RPMI8226 (cell line): ENCODE measurements around the gene CMTM8.
"Not testable (repeated sequence)": the region's sequence is repeated elsewhere in the genome, so short reads cannot be mapped to it uniquely, and the experiment has no call there.

Experiments
- DNase-seq: peaks from one replicate; pipeline ENCODE4 v3.0.0-alpha.2; 2015

The CMTM8 gene

DNA sequence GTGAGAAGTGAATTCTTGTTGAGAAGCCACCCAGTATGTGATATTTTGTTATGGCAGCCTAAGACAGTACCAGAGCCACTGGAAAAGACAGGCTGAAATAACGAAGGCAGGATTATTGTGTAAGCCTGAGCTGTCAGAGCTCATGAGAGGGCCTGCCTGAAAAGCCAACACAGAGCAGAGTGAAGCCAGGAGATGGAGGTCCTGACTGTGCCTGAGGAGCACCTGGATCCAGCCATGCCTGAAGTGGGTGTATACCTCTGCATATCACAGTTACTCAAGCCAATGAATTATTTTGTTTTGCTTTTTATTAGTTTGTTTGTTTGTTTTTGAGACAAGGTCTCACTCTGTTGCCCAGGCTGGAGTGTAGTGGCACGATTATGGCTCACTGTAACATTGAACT is 149.0 kb downstream of the CMTM8 start:
- DNase-seq: no peak

DNA sequence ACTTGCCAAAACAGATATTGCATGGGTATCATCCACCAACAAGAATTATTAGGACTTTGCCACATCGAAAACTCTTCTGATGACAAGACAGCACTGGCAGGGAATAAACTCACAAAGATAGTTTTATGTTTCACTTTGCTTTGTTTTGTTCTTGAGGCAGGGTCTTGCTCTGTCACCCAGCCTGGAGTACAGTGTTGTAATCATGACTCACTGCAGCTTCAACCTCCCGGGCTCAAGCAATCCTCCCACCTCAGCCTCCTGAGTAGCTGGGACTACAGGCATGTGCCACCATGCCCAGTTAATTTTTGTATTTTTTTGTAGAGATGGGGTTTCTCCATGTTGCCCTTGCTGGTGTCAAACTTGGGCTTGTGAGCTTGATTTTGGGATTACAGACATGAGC is 151.1 kb downstream of the CMTM8 start:
- not testable (repeated sequence) for DNase-seq

DNA sequence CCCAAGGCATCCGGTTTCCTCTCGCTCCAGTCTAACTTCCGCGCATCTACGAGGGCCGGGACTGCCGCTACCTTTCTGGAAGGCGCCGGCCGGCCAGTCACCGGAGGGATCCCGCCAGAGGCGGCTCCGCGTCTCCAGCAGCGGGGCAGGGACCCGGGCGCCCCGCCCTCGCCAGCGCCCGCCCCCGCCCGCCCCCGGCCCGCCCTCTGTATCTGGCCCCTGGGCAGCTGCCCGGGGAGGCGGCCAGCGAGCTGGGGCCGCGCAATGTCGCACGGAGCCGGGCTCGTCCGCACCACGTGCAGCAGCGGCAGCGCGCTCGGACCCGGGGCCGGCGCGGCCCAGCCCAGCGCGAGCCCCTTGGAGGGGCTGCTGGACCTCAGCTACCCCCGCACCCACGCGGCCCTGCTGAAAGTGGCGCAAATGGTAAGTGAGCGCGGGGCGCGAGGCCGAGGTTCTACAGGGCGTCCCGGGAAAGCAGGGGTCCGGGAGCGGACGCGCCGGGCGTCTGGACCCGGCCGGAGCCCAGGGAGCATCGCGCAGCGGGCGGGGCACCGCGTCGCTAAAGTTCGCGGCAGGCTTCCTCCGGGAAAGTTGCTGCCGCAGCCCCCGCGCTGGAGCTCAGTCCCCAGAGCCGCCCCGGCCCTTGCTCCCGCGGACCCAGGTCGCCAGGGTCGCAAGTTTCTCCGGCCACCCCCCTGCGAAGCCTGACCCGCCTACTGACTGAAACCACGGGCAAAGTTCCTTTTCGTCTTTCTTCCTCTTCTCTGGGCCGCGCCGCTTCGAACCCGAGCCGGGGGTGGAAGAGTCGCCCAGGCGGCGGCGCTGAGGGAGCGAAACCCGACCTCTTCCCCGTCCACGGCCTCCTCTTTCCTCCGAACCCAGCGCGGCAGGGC is 153.4 kb downstream of the CMTM8 start, which contains the start of gene CMTM7:
Gene CMTM7 (plus strand): TSS at position 211 of the 893 bp plus-strand sequence. CDS start 54 bp downstream, at position 265.
- peak; percentile 82 for DNase-seq

DNA sequence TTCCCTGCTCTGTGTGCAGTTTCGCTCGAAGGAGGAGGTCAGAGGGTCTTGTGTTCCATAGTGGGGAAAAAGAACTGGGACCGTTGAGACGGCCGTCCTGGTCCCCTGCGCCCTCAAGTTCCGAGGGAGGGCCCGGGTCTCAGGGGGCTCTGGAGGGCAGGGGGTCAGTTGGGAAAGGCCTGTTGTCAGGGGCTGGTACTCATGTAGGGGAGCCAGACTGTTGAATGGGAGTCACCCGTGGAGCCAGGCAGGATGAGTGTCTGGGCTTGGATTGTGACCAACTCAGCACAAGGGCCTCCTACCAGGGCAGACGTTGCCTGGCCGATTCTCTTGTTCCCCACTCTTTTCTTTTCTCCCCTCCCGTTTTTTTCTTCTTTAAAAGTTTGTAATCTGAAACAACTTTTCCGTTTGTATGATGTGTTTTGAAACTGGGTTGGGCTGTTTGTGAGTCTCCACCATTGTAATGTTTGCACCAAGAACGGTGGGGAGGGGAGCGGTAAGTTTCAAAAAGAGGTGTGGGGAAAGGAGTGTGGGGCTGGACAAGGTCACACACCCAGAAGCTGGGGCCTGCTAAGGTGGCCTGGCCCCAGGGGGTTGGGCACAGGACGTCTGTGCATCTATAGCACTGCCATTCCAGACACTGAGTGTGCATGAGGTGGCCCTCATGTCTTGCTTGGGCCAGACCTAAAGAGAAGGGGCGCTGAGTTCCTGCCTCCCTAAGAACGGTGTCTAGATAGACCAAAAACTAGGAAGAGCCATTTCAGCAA is 154.2 kb downstream of the CMTM8 start:
- DNase-seq: peak; percentile 44

GRCh38 chr3:32395496-32395895 is 157.0 kb downstream of the CMTM8 start:
- no peak for DNase-seq

DNA sequence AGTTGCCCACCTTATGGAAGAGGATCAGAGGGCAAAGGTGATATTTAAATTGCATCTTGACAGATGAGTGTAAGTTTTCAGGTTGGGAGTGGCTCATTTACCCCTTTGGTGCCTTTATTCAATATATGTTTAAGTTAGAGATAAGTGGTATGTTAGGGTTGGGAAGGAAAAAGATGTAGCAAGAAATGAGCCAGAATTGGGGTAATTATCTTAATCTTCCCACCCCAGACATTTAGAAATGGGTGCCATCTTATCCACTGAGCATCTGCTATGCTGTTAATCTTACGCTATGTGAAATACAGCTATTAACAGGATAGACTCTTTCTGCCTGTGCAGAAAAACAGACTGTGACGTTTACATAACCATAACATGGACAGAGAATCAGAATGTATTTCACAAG is 159.5 kb downstream of the CMTM8 start:
- no peak for DNase-seq

- no peak for DNase-seq
Measured at GRCh38 chr3:32398531-32398930, 160.1 kb downstream of the CMTM8 start.

DNA sequence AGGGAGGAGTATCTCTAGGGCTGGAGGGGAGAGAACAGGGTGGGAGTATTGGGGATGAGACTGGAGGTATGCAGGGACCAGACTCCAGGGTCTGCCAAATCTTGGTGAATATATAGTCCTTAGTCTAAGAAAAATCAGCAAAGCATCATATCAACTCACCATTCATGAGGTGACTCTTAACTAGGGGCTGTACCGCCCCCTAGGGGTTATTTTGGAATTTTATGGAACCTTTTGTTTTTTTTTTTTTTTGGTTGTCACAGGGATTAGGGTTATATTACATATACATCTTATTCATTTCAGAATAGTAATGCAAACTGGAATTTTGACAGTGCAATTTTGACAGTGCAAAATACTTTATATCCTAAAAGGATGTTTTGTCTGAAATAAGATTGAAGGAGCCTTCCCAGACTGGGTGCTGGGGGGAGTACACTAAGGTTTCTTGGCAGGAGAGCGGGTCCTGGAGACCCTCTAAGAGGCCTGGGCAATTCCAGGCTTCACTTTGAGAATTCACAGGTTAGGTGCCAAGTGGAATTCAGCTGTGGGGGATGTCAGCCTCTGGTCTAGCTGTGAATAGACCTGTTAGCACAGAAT is 160.6 kb downstream of the CMTM8 start:
- peak; percentile 79 for DNase-seq

DNA sequence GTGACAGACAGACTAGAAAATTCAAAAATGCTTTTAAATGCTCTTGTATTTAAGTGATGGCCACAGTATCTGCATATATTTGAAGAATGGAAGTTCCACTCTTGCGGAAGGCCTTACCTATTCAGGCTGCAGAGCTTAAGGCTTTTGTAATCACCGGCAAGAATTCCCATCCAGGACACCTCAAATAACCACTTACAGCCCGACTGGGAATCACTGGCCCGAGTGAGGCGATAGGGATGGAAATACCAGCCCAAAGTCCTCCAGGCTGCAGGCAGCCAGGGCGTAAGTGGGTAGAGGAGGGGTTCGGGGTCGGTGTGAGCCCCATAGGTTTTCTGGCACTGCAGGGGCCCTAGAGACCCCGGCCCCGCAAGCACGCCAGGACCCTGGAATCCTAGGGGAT is 162.6 kb downstream of the CMTM8 start:
- DNase-seq: no peak

DNA sequence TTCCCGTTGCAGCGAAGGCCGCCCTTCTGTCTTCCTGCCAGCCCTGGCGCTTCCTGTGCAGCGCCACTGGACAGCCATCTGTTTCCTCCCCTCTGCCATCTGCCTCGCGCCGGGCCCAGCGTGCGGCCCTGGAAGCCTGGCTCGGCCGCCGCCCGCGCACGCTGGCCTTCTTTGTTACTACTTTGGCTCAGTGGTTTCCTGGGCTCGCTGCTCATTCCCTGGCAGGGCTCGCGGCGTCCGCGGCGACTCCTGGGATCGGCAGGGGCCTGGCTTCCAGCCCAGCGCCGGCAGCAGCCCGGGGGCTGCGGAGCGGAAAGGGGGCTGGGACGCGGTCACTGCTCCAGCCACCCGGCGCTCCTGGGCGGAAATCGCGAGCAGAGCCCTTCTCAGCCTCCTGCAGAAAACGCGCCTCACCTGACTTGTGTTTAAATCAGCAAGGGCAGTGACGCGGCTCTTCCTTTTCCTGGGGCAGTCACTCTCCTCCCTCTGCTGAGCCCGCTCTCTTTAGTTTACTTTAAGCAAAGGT is 163.1 kb downstream of the CMTM8 start:
- DNase-seq: peak; percentile 84

- no peak for DNase-seq
Measured at GRCh38 chr3:32403663-32404062, 165.2 kb downstream of the CMTM8 start.

GRCh38 chr3:32404714-32405113 is 166.2 kb downstream of the CMTM8 start:
- no peak for DNase-seq

- DNase-seq: no peak
Measured at GRCh38 chr3:32405155-32405554, 166.7 kb downstream of the CMTM8 start.

DNA sequence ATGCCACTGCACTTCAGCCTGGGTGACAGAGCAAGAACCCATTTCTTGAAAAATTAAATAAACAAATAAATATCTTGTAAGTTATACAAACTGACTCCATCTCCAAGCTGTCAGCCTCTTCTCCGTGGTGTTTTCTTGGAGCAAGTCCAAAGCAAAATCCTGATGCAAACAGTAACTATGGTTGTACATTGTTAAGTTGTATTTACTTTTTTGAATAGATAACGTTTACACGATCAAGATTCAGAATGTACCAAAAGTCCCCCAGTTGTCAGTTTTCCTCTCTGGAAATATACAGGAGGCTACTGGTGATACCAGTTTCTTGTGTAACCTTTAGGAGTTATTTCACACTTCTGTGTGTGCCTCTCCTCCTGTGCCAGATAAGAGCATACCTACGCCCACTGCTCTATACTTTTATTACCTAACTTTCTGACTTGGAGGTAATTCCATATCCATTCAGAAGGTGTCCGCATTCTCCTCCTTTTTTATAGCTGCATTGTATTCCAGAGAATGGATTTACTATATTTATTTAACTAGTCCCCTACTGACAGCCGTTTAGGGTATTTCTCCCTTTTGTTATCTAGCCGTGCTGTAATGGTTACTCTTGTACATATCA is 167.3 kb downstream of the CMTM8 start:
- DNase-seq: no peak

DNA sequence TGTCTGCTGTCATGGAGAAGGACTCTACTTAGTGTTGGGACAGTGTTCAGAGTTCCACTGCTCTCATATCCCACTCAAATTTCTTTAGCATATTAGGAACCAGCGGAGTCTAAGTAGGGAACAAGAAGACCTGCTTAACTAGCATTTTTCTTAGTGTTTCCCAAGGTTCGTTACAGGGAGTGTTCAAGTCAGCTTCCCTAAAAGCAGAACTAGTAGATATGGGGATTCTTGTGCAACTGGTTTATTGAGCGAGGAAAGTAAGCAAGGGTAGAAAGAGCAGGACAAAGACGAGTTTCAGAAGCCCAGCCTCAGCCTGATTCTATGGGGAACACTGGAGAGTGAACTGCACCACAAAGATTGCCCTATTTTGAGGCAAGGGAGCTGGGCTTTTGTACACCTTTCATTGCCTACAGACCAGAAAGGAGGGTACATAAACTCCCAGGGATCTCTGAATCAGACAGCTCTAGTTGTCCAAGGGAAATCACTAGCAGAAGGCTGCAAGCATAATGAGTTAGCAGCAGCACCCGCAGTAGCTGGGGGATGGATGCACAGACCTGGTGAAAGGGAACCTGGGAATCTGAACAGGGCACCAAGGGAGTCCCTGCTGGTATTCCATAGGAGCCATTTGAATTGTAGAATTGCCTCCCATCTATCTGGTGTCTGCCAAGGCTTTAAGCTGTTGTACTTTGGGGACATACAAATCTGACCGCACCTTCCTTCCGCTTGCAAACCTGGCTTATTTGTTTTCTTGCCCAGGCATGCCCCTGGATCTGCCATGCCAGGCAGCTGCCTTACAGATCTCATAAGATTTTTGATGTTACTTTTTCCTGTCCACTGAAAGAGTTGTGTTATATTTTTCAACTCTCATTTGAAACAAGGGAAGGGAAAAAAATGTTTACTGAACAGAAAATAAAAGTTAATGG is 168.3 kb downstream of the CMTM8 start:
- no peak for DNase-seq

DNA sequence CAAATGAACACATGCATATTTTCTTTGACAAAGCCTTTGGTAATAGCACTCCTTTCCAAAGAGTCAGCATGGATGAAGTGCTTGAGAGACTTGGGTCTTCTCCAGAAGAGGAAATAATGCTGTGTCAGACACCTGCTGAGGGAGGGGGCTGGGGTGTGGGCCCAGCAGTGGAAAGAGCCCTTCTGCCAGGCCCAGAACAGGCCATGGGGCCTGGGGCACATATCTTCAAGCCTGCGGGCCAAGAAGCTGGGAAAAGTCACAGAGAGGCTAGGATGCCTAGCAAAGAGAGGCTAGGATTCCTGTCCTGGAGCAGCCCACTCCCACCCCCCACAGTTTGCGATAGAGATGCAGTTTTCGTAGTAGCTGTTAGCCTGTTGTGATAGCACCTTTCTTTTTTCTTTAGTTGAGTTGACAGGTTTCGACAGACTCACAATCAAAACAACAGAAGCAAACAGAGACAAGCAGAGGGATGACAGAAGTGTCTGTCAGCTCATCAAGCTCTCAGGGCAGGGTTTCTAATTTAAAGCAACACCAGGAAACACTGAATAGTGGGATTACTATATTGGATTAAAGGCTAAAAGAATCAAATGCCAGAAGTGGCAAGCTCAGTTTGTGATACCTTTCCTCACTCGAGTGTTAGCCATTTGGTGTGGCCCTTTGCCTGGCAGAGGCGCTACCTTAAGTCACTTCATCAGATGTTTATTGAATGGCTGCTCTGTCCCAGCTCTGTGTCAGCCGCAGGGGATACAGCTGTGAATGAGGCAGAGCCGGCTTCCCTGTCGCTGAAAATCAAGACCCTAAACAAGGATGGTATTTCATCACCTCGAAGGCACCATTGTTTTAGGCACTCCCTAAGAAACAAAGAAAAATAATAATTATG is 172.1 kb downstream of the CMTM8 start:
- DNase-seq: peak; percentile 87

DNA sequence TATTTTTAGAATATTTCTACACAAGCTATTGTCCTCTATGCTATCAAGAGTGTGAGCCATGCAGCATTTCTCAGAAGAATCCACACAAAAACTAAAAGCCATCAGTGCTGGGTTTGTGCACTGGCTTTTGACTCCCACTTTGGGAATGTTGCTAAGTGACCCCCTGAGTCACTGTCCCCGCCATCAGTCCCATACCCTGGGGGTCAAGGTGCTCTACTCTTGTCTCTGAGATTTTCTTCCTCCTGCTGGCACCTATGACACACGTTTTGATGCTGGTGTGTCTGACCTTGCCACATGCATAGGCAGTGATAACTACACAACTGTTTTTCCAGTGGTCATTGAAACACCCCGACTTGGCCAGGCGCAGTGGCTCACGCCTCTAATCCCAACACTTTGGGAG is 173.0 kb downstream of the CMTM8 start:
- DNase-seq: no peak

- DNase-seq: peak; percentile 68
Measured at GRCh38 chr3:32412887-32413286, 174.4 kb downstream of the CMTM8 start.

GRCh38 chr3:32413845-32414521 is 175.5 kb downstream of the CMTM8 start:
- no peak for DNase-seq
